ENCODE measurements around the gene DOCK3.
"Not testable (repeated sequence)": the region's sequence is repeated elsewhere in the genome, so short reads cannot be mapped to it uniquely, and the experiment has no call there.

Gene DOCK3

GRCh38 chr3:50651445-50651844 lies 23.3 kb upstream of the DOCK3 start:
- DNase-seq, result no peak

- DNase-seq, result no peak
Measured at GRCh38 chr3:50651920-50652529, 22.7 kb upstream of the DOCK3 start.

- DNase-seq, result peak in 1 of 4 experiments; percentile 34
Measured at GRCh38 chr3:50652709-50653108, 22.0 kb upstream of the DOCK3 start.

- DNase-seq, result no peak
Measured at GRCh38 chr3:50653937-50654595, 20.7 kb upstream of the DOCK3 start.

GRCh38 chr3:50655009-50655830 lies 19.5 kb upstream of the DOCK3 start:
- DNase-seq, result no peak

GRCh38 chr3:50656417-50657195 lies 18.1 kb upstream of the DOCK3 start:
- DNase-seq, result no peak

- no peak for DNase-seq
Measured at GRCh38 chr3:50657407-50657806, 17.3 kb upstream of the DOCK3 start.

GRCh38 chr3:50657816-50658215 lies 16.9 kb upstream of the DOCK3 start:
- no peak for DNase-seq

- no peak for DNase-seq
Measured at GRCh38 chr3:50658416-50658815, 16.3 kb upstream of the DOCK3 start.

GRCh38 chr3:50658831-50659230 lies 15.9 kb upstream of the DOCK3 start:
- no peak for DNase-seq

- no peak for DNase-seq
Measured at GRCh38 chr3:50660386-50660785, 14.3 kb upstream of the DOCK3 start.

GRCh38 chr3:50661321-50661837 lies 13.3 kb upstream of the DOCK3 start:
- DNase-seq, result no peak

GRCh38 chr3:50662408-50662807 lies 12.3 kb upstream of the DOCK3 start:
- no peak for DNase-seq

GRCh38 chr3:50665081-50665840 lies 9.5 kb upstream of the DOCK3 start:
- DNase-seq, result no peak

GRCh38 chr3:50665841-50666115 lies 8.9 kb upstream of the DOCK3 start:
- DNase-seq, result not testable (repeated sequence)

- no peak for DNase-seq
Measured at GRCh38 chr3:50666837-50667236, 7.9 kb upstream of the DOCK3 start.

GRCh38 chr3:50671331-50671730 lies 3.4 kb upstream of the DOCK3 start:
- DNase-seq, result no peak

GRCh38 chr3:50672656-50673055 lies 2.1 kb upstream of the DOCK3 start:
- no peak for DNase-seq

- no peak for DNase-seq
Measured at GRCh38 chr3:50673931-50674330, 796 bp upstream of the DOCK3 start.

GRCh38 chr3:50675179-50676030 lies 678 bp downstream of the DOCK3 start:
- peak; percentile 11 to 30 (median 13) for DNase-seq

GRCh38 chr3:50676031-50676705 lies 1.4 kb downstream of the DOCK3 start:
- no peak for DNase-seq

Data from activated naive CD4-positive, alpha-beta T cell (primary cell).